GM23338 (cell line): ENCODE measurements around the gene TRPM3.

Experiments used
- EZH2 ChIP-seq: fragments of 200-600 bp; sonication (generic); IDR thresholded peaks from one replicate; pipeline ENCODE4 v1.8.0; 2017; ENCODE audit warnings: antibody characterized with exemption, mild to moderate bottlenecking, low read depth; ENCODE audit not compliant: unreplicated experiment
- EZH2phosphoT487 ChIP-seq: fragments of 200-600 bp; sonication (generic); IDR thresholded peaks from one replicate; pipeline ENCODE4 v1.8.1; 2018; ENCODE audit warnings: antibody characterized with exemption; ENCODE audit not compliant: unreplicated experiment
- JUNB ChIP-seq: IDR thresholded peaks from one replicate; pipeline ENCODE4 v1.6.1; 2016; ENCODE audit warnings: antibody characterized with exemption; ENCODE audit not compliant: unreplicated experiment
- TF ChIP-seq, protein P1 (sequence below), 2 experiments: fragments of 200-600 bp in 1 of 2; sonication (generic) in 1 of 2; conservative IDR thresholded peaks; 2 replicates each; pipeline versions ENCODE4 v1.5.1 to v1.6.1; 2016 to 2017; ENCODE audit warnings: antibody characterized with exemption in 2 of 2, low read depth in 2 of 2, mild to moderate bottlenecking in 2 of 2, moderate library complexity in 1 of 2

- TF ChIP-seq EZH2 (no peak), JUNB (no peak), EZH2phosphoT487 (no peak)
- TF ChIP-seq, protein P1, sequence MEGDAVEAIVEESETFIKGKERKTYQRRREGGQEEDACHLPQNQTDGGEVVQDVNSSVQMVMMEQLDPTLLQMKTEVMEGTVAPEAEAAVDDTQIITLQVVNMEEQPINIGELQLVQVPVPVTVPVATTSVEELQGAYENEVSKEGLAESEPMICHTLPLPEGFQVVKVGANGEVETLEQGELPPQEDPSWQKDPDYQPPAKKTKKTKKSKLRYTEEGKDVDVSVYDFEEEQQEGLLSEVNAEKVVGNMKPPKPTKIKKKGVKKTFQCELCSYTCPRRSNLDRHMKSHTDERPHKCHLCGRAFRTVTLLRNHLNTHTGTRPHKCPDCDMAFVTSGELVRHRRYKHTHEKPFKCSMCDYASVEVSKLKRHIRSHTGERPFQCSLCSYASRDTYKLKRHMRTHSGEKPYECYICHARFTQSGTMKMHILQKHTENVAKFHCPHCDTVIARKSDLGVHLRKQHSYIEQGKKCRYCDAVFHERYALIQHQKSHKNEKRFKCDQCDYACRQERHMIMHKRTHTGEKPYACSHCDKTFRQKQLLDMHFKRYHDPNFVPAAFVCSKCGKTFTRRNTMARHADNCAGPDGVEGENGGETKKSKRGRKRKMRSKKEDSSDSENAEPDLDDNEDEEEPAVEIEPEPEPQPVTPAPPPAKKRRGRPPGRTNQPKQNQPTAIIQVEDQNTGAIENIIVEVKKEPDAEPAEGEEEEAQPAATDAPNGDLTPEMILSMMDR (conservative IDR thresholded peaks at IDR 0.05; ENCODE audit: low read depth in 2 of 2), result no peak
Observed at GRCh38 chr9:70491426-70492318, 629.7 kb downstream of the TRPM3 start.
